Activated T-helper 17 cell treated with anti-CD3 and anti-CD28 coated beads, Interleukin-2, amount 50 U/mL, for 72 hours (primary cell): ENCODE measurements around the gene EMP1. TPM values are rescaled to one million over a fixed set of nuclear protein-coding genes. Genes with fewer than 3 reads are reported as not detected.
A peak's percentile ranks its signal among the peaks of the same experiment; 100 is the strongest.

ENCODE experiments used
- ATAC-seq: fragments of 150-1000 bp; cut with Tn5 transposase; replicated peaks from 2 replicates; pipeline ENCODE4 v1.10.0; 2021; ENCODE audit warnings: mild to moderate bottlenecking, moderate library complexity
- H3K27ac Mint-ChIP-seq: one replicate; pipeline ENCODE4 v1.8.0; 2022; ENCODE audit warnings: mixed read lengths
- H3K27me3 Mint-ChIP-seq: one replicate; pipeline ENCODE4 v1.8.0; 2022; ENCODE audit warnings: mixed read lengths
- H3K36me3 Mint-ChIP-seq: one replicate; pipeline ENCODE4 v1.8.0; 2022; ENCODE audit warnings: low read depth, mild to moderate bottlenecking, mixed read lengths
- H3K4me1 Mint-ChIP-seq: one replicate; pipeline ENCODE4 v1.8.0; 2022; ENCODE audit warnings: mixed read lengths
- H3K4me3 Mint-ChIP-seq: one replicate; pipeline ENCODE4 v1.8.0; 2022; ENCODE audit warnings: mild to moderate bottlenecking, mixed read lengths
- H3K9me3 Mint-ChIP-seq: one replicate; pipeline ENCODE4 v1.8.0; 2022; ENCODE audit warnings: mixed read lengths
- total RNA-seq, 2 donors: library from RNA; stranded (reverse); gene quantifications; one replicate each; pipeline ENCODE4 v1.2.3, GENCODE V29; 2022

EMP1 gene
- total RNA-seq, 2 donors from 2014 or later: 36.7 to 60.2 TPM

- ATAC-seq: no peak
- Mint-ChIP-seq H3K27ac (peak overlapping the region; percentile 91), H3K9me3 (no peaks in the 10 kb centered on the region), H3K4me1 (peaks cover 21% of the 10 kb centered on the region), H3K4me3 (peak overlapping the region; percentile 77), H3K27me3 (no peaks in the 10 kb centered on the region), H3K36me3 (peaks cover 8% of the 10 kb centered on the region)
Measured at GRCh38 chr12:13197526-13198143, 1.1 kb downstream of the EMP1 start.

- Mint-ChIP-seq H3K27ac (peak overlapping the region; percentile 91), H3K27me3 (no peaks in the 10 kb centered on the region), H3K4me3 (peak overlapping the region; percentile 77), H3K36me3 (peaks cover 8% of the 10 kb centered on the region), H3K4me1 (peaks cover 21% of the 10 kb centered on the region), H3K9me3 (no peaks in the 10 kb centered on the region)
- ATAC-seq: no peak
Measured at GRCh38 chr12:13198241-13198640, 1.7 kb downstream of the EMP1 start.

- no peak for ATAC-seq
- no peaks in the 10 kb centered on the region for H3K27me3 Mint-ChIP-seq
- H3K9me3 Mint-ChIP-seq: no peaks in the 10 kb centered on the region
- peaks cover 8% of the 10 kb centered on the region for H3K36me3 Mint-ChIP-seq
- no peak overlapping the region for H3K27ac Mint-ChIP-seq
- H3K4me1 Mint-ChIP-seq: peaks cover 21% of the 10 kb centered on the region
- H3K4me3 Mint-ChIP-seq: peak overlapping the region; percentile 77
Measured at GRCh38 chr12:13198876-13199275, 2.4 kb downstream of the EMP1 start.

- no peaks in the 10 kb centered on the region for H3K9me3 Mint-ChIP-seq
- H3K4me1 Mint-ChIP-seq: peaks cover 21% of the 10 kb centered on the region
- H3K27ac Mint-ChIP-seq: peak overlapping the region; percentile 47
- H3K27me3 Mint-ChIP-seq: no peaks in the 10 kb centered on the region
- peak overlapping the region; percentile 34 for H3K4me3 Mint-ChIP-seq
- ATAC-seq: no peak
- H3K36me3 Mint-ChIP-seq: peaks cover 8% of the 10 kb centered on the region
Measured at GRCh38 chr12:13199592-13199991, 3.1 kb downstream of the EMP1 start.

- Mint-ChIP-seq H3K9me3 (no peaks in the 10 kb centered on the region), H3K27ac (peak overlapping the region; percentile 63), H3K27me3 (no peaks in the 10 kb centered on the region), H3K36me3 (peaks cover 8% of the 10 kb centered on the region), H3K4me1 (peaks cover 21% of the 10 kb centered on the region), H3K4me3 (no peak overlapping the region)
- ATAC-seq: no peak
Measured at GRCh38 chr12:13200841-13201240, 4.3 kb downstream of the EMP1 start.

GRCh38 chr12:13203034-13203922 is 6.8 kb downstream of the EMP1 start:
- no peak for ATAC-seq
- Mint-ChIP-seq H3K4me1 (peaks cover 23% of the 10 kb centered on the region), H3K27me3 (no peaks in the 10 kb centered on the region), H3K4me3 (no peak overlapping the region), H3K36me3 (no peaks in the 10 kb centered on the region), H3K27ac (peak overlapping the region; percentile 85), H3K9me3 (no peaks in the 10 kb centered on the region)

GRCh38 chr12:13204428-13204827 is 7.9 kb downstream of the EMP1 start:
- H3K9me3 Mint-ChIP-seq: no peaks in the 10 kb centered on the region
- H3K36me3 Mint-ChIP-seq: no peaks in the 10 kb centered on the region
- peak overlapping the region; percentile 20 for H3K4me3 Mint-ChIP-seq
- peaks cover 28% of the 10 kb centered on the region for H3K4me1 Mint-ChIP-seq
- ATAC-seq: no peak
- H3K27ac Mint-ChIP-seq: peak overlapping the region; percentile 85
- no peaks in the 10 kb centered on the region for H3K27me3 Mint-ChIP-seq

- Mint-ChIP-seq H3K27me3 (no peaks in the 10 kb centered on the region), H3K27ac (peak overlapping the region; percentile 85), H3K9me3 (no peaks in the 10 kb centered on the region), H3K36me3 (no peaks in the 10 kb centered on the region), H3K4me1 (peaks cover 40% of the 10 kb centered on the region), H3K4me3 (peak overlapping the region; percentile 61)
- ATAC-seq: peak; percentile 79
Measured at GRCh38 chr12:13205809-13206559, 9.5 kb downstream of the EMP1 start.

GRCh38 chr12:13206560-13206897 is 10.0 kb downstream of the EMP1 start:
- no peaks in the 10 kb centered on the region for H3K27me3 Mint-ChIP-seq
- H3K4me1 Mint-ChIP-seq: peaks cover 40% of the 10 kb centered on the region
- no peak for ATAC-seq
- peaks cover 3% of the 10 kb centered on the region for H3K36me3 Mint-ChIP-seq
- H3K27ac Mint-ChIP-seq: peak overlapping the region; percentile 85
- no peaks in the 10 kb centered on the region for H3K9me3 Mint-ChIP-seq
- peak overlapping the region; percentile 61 for H3K4me3 Mint-ChIP-seq

- peak overlapping the region; percentile 65 for H3K27ac Mint-ChIP-seq
- H3K4me3 Mint-ChIP-seq: no peak overlapping the region
- H3K27me3 Mint-ChIP-seq: no peaks in the 10 kb centered on the region
- peaks cover 47% of the 10 kb centered on the region for H3K4me1 Mint-ChIP-seq
- ATAC-seq: no peak
- peaks cover 26% of the 10 kb centered on the region for H3K36me3 Mint-ChIP-seq
- H3K9me3 Mint-ChIP-seq: no peaks in the 10 kb centered on the region
Measured at GRCh38 chr12:13208533-13209435, 12.3 kb downstream of the EMP1 start.

- Mint-ChIP-seq H3K27me3 (no peaks in the 10 kb centered on the region), H3K4me3 (peak overlapping the region; percentile 65), H3K9me3 (no peaks in the 10 kb centered on the region), H3K36me3 (peaks cover 34% of the 10 kb centered on the region), H3K4me1 (peaks cover 46% of the 10 kb centered on the region), H3K27ac (peak overlapping the region; percentile 87)
- ATAC-seq: no peak
Measured at GRCh38 chr12:13209436-13210235, 13.1 kb downstream of the EMP1 start.

- Mint-ChIP-seq H3K9me3 (no peaks in the 10 kb centered on the region), H3K27ac (peak overlapping the region; percentile 87), H3K4me1 (peaks cover 40% of the 10 kb centered on the region), H3K36me3 (peaks cover 41% of the 10 kb centered on the region), H3K27me3 (no peaks in the 10 kb centered on the region), H3K4me3 (peak overlapping the region; percentile 65)
- peak; percentile 16 for ATAC-seq
Measured at GRCh38 chr12:13210236-13211190, 14.0 kb downstream of the EMP1 start.
